Body of pancreas (tissue), 4 donors: ENCODE results near the gene MCTP1.

ENCODE experiments used
- POLR2A ChIP-seq, 3 donors: fragments of 450-650 bp; IDR thresholded peaks; one replicate each; pipeline ENCODE4 v1.6.1; 2016; ENCODE audit warnings: antibody characterized with exemption in 3 of 3, mild to moderate bottlenecking in 2 of 3
- TF ChIP-seq, protein P1 (sequence below), 7 experiments: fragments of 450-650 bp in 4 of 7; fragments of 200-600 bp in 3 of 7; sonication (generic) in 3 of 7; IDR thresholded peaks; one replicate each; pipeline ENCODE4 v1.5.1; 2016 to 2019; ENCODE audit warnings: antibody characterized with exemption in 7 of 7

- TF ChIP-seq, protein P1, sequence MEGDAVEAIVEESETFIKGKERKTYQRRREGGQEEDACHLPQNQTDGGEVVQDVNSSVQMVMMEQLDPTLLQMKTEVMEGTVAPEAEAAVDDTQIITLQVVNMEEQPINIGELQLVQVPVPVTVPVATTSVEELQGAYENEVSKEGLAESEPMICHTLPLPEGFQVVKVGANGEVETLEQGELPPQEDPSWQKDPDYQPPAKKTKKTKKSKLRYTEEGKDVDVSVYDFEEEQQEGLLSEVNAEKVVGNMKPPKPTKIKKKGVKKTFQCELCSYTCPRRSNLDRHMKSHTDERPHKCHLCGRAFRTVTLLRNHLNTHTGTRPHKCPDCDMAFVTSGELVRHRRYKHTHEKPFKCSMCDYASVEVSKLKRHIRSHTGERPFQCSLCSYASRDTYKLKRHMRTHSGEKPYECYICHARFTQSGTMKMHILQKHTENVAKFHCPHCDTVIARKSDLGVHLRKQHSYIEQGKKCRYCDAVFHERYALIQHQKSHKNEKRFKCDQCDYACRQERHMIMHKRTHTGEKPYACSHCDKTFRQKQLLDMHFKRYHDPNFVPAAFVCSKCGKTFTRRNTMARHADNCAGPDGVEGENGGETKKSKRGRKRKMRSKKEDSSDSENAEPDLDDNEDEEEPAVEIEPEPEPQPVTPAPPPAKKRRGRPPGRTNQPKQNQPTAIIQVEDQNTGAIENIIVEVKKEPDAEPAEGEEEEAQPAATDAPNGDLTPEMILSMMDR (IDR thresholded peaks at IDR 0.05): no peak
- no peak for TF ChIP-seq POLR2A (IDR thresholded peaks at IDR 0.05)
Measured at GRCh38 chr5:95086927-95087815, 197.7 kb downstream of the MCTP1 start.
